NCI-H1105 treated with DMSO at 0.1 percent for 48 hours (cell line): ENCODE results near the gene COX4I1.
"Not testable (repeated sequence)": the region's sequence is repeated elsewhere in the genome, so short reads cannot be mapped to it uniquely, and the experiment has no call there.

ENCODE experiments used
- DNase-seq: peaks from one replicate; lab custom pipeline; 2025; lab: John Stamatoyannopoulos, UW

The COX4I1 gene

GRCh38 chr16:85800321-85800669 is 800 bp downstream of the COX4I1 start:
- DNase-seq: no peak

GRCh38 chr16:85803570-85803969 is 4.1 kb downstream of the COX4I1 start:
- no peak for DNase-seq

- DNase-seq: no peak
These were observed 6.0 kb downstream of the COX4I1 start for GRCh38 chr16:85805442-85806045.

GRCh38 chr16:85806539-85806938 is 7.0 kb downstream of the COX4I1 start:
- no peak for DNase-seq

GRCh38 chr16:85807340-85807739 is 7.8 kb downstream of the COX4I1 start:
- DNase-seq: not testable (repeated sequence)

- DNase-seq: not testable (repeated sequence)
These were observed 8.6 kb downstream of the COX4I1 start for GRCh38 chr16:85808104-85808503.

- no peak for DNase-seq
These were observed 9.4 kb downstream of the COX4I1 start for GRCh38 chr16:85808926-85809325.

GRCh38 chr16:85809645-85810044 is 10.2 kb downstream of the COX4I1 start:
- no peak for DNase-seq

- DNase-seq: no peak
These were observed 10.7 kb downstream of the COX4I1 start for GRCh38 chr16:85810097-85810741.

- no peak for DNase-seq
These were observed 11.2 kb downstream of the COX4I1 start for GRCh38 chr16:85810742-85811115.

- DNase-seq: no peak
These were observed 12.7 kb downstream of the COX4I1 start for GRCh38 chr16:85812031-85812807.

- no peak for DNase-seq
These were observed 13.6 kb downstream of the COX4I1 start for GRCh38 chr16:85812811-85813700.

GRCh38 chr16:85816159-85816558 is 16.7 kb downstream of the COX4I1 start:
- no peak for DNase-seq

- not testable (repeated sequence) for DNase-seq
These were observed 17.7 kb downstream of the COX4I1 start for GRCh38 chr16:85817195-85817594.

- DNase-seq: peak; percentile 21
These were observed 19.8 kb downstream of the COX4I1 start for GRCh38 chr16:85819245-85819644.

GRCh38 chr16:85819771-85820170 is 20.3 kb downstream of the COX4I1 start:
- DNase-seq: no peak

- DNase-seq: peak; percentile 46
These were observed 21.3 kb downstream of the COX4I1 start for GRCh38 chr16:85820604-85821372.

GRCh38 chr16:85821390-85822135 is 22.1 kb downstream of the COX4I1 start:
- DNase-seq: peak; percentile 69

GRCh38 chr16:85822145-85822544 is 22.6 kb downstream of the COX4I1 start:
- no peak for DNase-seq

- no peak for DNase-seq
These were observed 23.9 kb downstream of the COX4I1 start for GRCh38 chr16:85823328-85823920.
